Effector CD8-positive, alpha-beta T cell (primary cell): ENCODE results near the gene QSOX2.

Experiments
- DNase-seq: peaks from one replicate; lab custom pipeline; 2025; lab: John Stamatoyannopoulos, UW

The QSOX2 gene

DNA sequence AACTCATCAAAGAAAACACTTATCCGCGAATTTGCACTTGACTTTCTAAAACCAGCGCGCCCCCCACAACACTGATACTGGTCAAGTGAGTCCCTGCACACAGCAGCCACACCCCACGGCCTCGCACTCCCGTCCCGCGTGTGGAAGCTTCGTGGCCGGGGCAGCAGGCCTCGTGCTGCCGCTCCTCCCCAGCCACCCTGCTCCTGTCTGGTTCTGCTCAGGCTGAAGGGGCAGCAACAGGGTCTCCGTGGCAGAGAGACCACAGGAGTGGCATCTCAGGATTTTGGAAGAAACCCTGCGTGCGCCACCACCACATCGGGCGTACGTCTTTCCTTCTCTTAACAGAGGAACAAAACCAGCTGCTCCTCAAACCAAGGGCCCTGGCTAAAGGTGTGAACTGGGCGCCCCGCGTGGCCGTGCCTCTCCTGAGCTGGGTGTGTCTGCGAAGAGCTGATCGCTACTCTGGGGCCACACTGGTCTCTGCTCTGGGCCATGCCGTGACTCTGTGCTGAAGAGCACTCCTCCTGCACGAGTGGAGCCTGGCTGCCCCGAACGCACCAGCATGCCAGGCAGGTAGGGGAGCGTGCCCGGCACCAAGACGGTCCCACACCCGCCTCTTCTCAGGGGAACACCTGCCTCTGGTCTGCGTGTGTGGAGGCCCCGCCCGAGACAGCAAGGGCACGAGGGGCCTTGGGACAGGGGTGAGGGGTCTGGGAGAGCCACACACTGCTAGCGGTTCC is 23.3 kb downstream of the QSOX2 start:
- no peak for DNase-seq

DNA sequence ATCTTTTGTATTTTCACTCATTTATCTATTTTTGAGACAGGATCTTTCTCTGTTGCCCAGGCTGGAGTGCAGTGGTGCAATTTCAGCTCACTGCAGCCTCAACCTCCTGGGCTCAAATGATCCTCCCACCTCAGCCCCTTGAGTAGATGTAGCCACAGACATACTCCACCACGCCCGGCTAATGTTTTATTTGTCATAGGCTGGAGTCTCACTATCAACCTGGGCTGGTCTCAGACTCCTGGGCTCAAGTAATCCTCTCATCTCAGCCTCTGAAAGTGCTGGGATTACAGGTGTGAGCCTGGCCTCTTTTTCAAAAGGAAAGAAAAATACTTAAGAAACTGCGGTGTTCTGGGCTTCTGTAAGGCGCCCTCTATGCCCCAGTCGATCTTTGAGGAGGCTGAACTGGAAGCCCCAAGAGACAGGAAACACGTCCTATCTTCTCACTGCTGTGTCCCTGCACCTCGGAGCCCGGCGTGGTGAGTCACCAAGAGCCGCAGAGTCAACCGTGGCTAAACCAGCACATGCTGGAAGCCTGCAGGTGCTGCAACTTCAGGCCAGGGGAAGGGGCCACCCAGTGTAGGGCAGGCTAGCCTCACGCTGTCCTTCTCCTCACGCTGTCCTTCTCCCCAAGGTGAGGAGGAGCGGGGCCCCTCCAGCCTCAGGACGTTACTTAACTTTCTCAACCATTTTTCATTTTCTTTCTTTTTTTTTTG is 25.4 kb downstream of the QSOX2 start:
- DNase-seq: no peak

- DNase-seq: no peak
Observed at GRCh38 chr9:136219276-136219675, 26.3 kb downstream of the QSOX2 start.

DNA sequence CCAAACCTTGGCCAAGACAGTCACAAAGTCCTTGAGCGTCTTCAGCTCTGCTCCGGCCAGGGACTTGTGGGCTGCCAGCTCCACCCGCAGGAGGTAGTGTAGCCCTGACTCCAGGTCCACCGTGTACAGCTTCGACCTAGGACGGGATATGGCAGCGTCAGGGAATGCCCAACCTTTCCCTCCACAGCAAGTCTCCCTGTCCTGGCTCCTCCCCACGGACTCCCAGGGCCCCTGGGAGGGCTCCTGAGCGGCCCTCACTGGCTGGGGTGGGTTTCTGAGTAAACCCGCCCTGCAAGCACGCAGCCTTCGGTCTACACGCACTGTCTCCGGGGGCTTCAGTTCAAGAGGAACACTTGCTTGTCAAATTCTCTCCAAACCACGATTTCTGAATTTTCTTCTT is 26.9 kb downstream of the QSOX2 start:
- no peak for DNase-seq

- DNase-seq: no peak
Observed at GRCh38 chr9:136218271-136218670, 27.3 kb downstream of the QSOX2 start.

DNA sequence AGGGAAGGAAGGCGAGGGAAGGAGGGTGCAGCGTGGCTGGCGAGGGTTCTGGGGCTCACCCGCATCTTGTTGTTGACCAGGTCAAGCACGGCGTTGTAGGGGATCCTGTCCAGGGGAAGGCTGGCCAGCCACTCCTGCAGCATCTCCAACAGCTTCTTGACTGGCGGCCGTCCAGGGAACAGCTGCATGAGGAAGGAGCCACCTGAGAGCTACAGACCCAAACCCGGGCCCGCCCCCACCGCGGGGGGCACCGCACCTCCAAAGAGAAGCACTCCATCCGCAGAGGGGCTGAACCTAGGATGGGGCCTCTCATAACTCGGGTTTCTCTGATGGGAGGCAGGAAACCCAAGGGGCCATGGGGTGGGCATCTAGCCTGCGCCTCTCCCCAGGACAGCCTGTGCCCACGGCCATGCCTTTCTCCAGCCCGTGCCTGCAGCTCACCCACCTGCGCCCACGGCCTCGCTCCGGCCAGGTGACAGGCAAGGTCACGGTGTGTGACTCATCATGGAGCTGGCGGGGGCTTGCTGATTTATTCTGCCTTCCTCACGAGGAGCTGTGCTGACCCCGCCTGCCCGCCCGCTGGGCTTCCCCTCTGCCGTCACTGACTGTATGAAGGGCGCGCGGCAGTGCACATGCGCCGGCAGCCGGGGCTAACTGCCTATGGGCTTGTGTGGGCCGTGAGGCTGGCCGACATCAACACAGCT is 28.9 kb downstream of the QSOX2 start:
- no peak for DNase-seq

DNA sequence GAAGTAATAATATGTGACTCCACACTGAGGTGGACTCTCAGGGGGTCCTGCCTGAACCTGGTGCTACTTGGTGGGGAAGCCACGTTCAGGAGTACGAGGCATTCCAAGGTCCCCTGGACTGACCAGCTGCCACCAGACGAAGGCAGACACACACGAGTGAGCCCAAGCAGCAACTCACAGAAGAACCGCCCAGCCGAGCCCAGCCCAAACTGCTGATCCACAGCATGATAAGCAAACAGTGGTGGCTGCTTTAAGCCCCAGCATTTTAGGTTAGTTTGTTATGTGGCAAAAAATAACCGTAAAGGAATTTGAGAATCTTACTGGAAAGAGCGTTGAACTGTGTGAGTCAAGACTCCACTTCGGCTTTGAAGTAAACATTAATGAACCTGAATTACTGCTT is 31.9 kb downstream of the QSOX2 start:
- no peak for DNase-seq

- no peak for DNase-seq
Observed at GRCh38 chr9:136212345-136212950, 33.2 kb downstream of the QSOX2 start.

- no peak for DNase-seq
Observed at GRCh38 chr9:136211441-136212344, 33.9 kb downstream of the QSOX2 start.

DNA sequence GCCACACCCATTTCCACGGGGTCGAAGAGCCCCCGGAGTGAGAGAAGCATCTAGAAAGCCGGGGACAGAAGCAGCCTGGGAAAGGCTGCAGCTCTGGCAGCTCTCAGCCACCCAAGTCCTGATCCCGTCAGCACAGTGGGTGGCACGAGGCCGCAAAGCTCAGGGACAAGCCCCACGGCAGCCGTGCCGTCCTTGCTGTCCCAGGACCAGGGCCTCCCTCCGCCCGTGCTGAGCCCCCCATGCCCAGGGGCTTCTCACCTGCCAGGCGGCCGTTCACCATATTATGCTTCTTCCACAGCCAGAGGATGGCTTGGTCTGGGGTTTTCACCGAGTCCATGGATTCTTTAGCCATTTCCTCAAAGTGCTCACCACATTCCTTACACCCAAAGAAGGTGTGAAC is 34.6 kb downstream of the QSOX2 start:
- no peak for DNase-seq

GRCh38 chr9:136210276-136210675 is 35.3 kb downstream of the QSOX2 start:
- no peak for DNase-seq

DNA sequence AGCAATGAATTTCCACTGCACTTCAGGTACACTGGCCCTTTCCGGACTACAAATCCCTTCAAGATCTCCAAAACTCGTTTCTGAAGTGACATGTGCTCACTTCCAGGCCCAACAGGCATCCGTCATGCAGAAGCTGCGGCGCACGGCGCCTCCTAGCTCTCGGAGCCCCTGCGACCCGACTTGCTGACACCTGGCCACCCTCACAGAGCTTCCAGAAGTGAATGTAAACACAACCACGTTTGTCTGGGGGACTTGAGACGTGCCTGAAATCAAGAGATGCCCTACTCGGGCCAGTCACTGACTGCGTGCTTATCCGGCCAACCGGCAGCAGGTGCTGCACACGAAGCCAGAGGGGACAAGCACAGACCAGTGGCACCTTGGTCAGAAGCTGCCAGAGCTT is 35.8 kb downstream of the QSOX2 start:
- no peak for DNase-seq

- no peak for DNase-seq
Observed at GRCh38 chr9:136209232-136209631, 36.4 kb downstream of the QSOX2 start.

GRCh38 chr9:136208675-136209074 is 36.9 kb downstream of the QSOX2 start:
- no peak for DNase-seq

DNA sequence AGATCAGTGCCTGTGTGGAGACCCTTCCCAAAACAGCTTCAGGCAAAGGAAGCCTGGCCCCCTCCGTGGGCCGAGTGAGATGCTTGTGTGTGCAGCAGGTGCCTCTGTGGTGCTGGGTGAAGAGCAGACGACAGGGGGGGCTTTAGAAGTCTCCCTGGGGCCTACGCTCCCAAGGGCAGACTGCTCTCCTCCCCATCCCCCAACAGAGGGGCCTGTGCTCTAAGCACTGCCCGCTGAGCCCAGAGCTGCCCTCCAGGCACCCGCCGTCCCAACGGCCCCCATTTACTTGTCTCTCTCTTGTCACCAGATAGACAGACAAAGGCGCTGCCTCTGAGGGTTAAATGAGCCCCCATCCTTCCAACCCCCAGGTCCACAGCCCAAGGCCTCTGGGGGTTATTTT is 38.0 kb downstream of the QSOX2 start:
- DNase-seq: no peak

- no peak for DNase-seq
Observed at GRCh38 chr9:136206602-136207275, 38.9 kb downstream of the QSOX2 start.

DNA sequence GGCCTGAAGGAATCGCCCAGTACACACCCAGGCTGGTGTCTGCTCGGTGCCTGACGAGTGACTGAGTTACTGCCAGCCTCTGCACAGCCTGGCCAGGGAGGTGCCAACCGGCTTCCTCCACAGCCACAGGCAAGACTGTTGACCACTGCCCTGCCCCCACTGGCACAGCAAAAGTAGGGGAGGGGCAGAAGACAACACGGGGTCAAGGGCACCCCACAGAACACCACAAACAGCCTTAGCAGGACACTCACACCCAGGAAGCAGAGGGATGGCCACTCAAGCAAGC is 40.0 kb downstream of the QSOX2 start:
- DNase-seq: no peak

- no peak for DNase-seq
Observed at GRCh38 chr9:136204838-136205706, 40.5 kb downstream of the QSOX2 start, which contains the start of gene LHX3. Gene LHX3, minus strand, starts transcription at chr9:136205128. Its CDS starts 116 bp downstream, at chr9:136205012.

DNA sequence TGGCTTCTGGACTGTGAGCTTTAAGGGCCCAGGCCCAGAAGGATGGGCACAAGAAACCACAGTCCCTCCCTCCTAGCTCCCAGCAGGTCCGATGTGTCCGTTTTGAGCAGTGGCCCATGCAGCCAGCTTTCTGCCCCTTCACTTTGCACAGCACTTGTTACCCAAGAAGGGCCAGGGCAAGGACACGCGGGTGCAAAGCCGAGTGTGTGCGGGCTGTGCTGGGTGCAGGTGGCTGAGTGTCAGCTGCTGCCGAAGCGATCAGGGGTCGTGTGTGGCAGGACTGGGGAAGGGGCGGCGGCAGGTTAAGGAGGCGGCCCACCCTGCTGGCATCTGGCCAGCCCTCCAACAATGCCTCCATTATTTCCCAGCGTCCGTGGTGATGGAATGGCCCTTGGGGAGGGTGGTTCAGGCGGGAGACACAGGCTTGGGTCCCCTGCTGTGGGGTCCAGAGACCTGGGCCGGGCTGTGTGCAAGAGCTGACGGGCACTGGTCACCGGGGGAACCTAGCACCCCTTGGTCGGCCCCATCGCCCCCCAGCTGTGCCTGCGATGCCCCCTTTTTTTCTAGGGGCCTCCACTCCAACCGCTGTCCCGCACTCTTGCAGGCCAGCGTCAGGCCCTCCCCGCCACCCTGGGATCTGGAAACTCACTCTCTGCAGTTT is 41.3 kb downstream of the QSOX2 start:
- DNase-seq: no peak
